Measurements from ENCODE around the gene TIGD3. TPM values are rescaled to one million over a fixed set of nuclear protein-coding genes. Genes with fewer than 3 reads are reported as not detected.

The TIGD3 gene
- total RNA-seq: under 1 TPM in 1 of 2 donors, not detected in 1; 0.22 TPM

GRCh38 chr11:65354265-65355012 lies at the start of gene TIGD3:
TSS of gene TIGD3 (plus strand) at chr11:65354751. CDS start at chr11:65355809, 1,058 bp downstream.
- Histone ChIP-seq H3K9me3 (no peaks in the 10 kb centered on the region), H3K27ac (peak within 1 kb of the TSS; percentile 28 to 59), H3K27me3 (no peaks in the 10 kb centered on the region), H3K4me1 (peaks cover 0 to 24% of the 10 kb centered on the region in 2 donors), H3K4me3 (peak within 1 kb of the TSS; percentile 56 to 84), H3K36me3 (peaks cover 29% of the 10 kb centered on the region)
- peak; percentile 96 for DNase-seq (ENCODE audit: low spot score)
- peak in 1 of 2 donors; percentile 13 for TF ChIP-seq CTCF (IDR thresholded peaks at IDR 0.05)

- TF ChIP-seq CTCF (IDR thresholded peaks at IDR 0.05): no peak
- no peak overlapping the region for H3K4me3 ChIP-seq
- peak overlapping the region in 1 of 2 donors; percentile 16 for H3K27ac ChIP-seq
- no peaks in the 10 kb centered on the region for H3K27me3 ChIP-seq
- DNase-seq (ENCODE audit: low spot score): no peak
- H3K4me1 ChIP-seq: peaks cover 0 to 50% of the 10 kb centered on the region in 2 donors
- H3K9me3 ChIP-seq: no peaks in the 10 kb centered on the region
- no peaks in the 10 kb centered on the region for H3K36me3 ChIP-seq
Observed at GRCh38 chr11:65305501-65306268, 48.9 kb upstream of the TIGD3 start.

GRCh38 chr11:65307298-65308229 lies 47.0 kb upstream of the TIGD3 start:
- TF ChIP-seq CTCF (IDR thresholded peaks at IDR 0.05): no peak
- no peaks in the 10 kb centered on the region for H3K27me3 ChIP-seq
- peaks cover 0 to 44% of the 10 kb centered on the region in 2 donors for H3K4me1 ChIP-seq
- no peaks in the 10 kb centered on the region for H3K36me3 ChIP-seq
- H3K9me3 ChIP-seq: no peaks in the 10 kb centered on the region
- no peak for DNase-seq (ENCODE audit: low spot score)
- no peak overlapping the region for H3K4me3 ChIP-seq
- H3K27ac ChIP-seq: peak overlapping the region in 1 of 2 donors; percentile 17

GRCh38 chr11:65308281-65308891 lies 46.2 kb upstream of the TIGD3 start:
- no peak overlapping the region for H3K4me3 ChIP-seq
- H3K4me1 ChIP-seq: peaks cover 0 to 47% of the 10 kb centered on the region in 2 donors
- H3K27me3 ChIP-seq: no peaks in the 10 kb centered on the region
- no peaks in the 10 kb centered on the region for H3K36me3 ChIP-seq
- no peak for DNase-seq (ENCODE audit: low spot score)
- TF ChIP-seq CTCF (IDR thresholded peaks at IDR 0.05): no peak
- H3K27ac ChIP-seq: peak overlapping the region in 1 of 2 donors; percentile 27
- H3K9me3 ChIP-seq: no peaks in the 10 kb centered on the region

GRCh38 chr11:65309006-65309405 lies 45.5 kb upstream of the TIGD3 start:
- Histone ChIP-seq H3K4me3 (no peak overlapping the region), H3K36me3 (no peaks in the 10 kb centered on the region), H3K9me3 (no peaks in the 10 kb centered on the region), H3K27me3 (no peaks in the 10 kb centered on the region), H3K27ac (peak overlapping the region in 1 of 2 donors; percentile 27), H3K4me1 (peaks cover 0 to 53% of the 10 kb centered on the region in 2 donors)
- no peak for TF ChIP-seq CTCF (IDR thresholded peaks at IDR 0.05)
- DNase-seq (ENCODE audit: low spot score): no peak

Data from right atrium auricular region (tissue), 2 donors.